ENCODE measurements around the gene HDAC10.

The HDAC10 gene

DNA sequence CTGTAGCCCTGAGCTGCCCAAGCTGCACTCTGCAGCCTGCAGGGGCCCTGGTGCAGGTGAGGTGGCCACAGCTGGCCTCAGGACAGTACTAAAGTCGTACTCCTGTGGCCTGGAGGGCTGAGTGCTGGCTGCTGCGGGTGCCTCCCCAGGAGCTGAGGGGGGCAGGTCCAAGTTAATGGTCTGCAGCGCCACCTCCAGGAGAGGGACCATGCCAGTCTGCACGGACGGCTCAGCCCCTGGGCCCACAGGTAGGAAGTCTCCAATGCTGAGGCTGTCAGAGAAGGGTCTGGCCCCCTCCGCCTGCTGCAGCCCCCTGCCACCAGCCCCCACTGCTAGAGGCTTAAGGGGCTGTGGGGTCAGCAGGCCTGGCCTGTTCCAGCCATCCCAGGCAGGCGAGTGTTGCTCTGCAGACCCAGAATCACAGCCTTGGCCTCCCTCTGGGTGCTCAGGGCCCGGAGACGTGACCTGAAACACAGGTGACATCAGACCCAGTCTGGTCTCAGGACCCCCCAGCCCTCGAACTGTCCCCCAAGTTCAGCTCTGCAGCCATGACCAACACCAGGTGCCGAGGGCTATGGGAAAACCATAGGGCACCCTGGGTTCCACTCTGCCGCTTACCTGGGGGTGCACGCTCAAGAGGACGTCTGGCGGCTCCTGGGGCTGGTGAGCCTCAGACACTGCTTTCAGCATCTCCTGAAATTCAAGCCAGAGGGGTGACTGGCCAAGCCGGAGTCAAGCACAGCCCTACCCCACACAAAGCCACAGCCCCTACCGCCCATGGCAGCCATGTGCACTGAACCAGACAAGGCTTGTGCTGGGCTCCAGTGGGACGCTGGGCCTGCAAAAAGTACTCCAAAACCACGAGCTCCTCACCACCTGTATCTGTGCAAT is 29.4 kb downstream of the HDAC10 start:
- FAIRE-seq (no peak), DNase-seq (ENCODE audit: extremely low spot score, insufficient read length, low read depth) (no peak)

DNA sequence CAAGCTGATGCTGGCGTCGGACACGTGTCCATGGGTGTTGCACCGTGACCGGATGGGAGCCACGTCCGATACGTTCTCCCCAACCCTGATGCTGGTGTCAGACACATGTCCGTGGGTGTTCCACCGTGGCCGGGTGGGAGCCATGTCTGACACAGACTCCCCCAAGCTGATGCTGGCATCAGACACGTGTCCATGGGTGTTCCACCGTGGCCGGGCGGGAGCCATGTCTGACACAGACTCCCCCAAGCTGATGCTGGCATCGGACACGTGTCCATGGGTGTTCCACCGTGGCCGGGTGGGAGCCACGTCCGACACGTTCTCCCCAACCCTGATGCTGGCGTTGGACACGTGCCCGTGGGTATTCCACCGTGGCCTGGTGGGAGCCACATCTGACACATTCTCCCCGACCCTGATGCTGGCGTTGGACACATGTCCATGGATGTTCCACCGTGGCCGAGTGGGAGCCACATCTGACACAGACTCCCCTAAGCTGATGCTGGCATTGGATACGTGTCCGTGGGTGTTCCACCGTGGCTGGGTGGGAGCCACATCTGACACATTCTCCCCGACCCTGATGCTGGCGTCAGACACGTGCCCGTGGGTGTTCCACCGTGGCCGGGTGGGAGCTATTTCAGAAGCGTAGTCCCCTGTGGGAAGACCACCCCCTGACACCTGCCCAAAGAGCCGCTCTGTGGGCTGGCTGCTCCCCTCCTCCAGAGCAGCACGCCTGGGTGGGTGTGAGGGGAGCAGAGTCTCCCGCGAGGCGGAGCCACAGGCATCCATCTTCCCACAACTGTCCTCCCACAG is 30.3 kb downstream of the HDAC10 start:
- DNase-seq (ENCODE audit: extremely low spot score, insufficient read length, low read depth) = no peak
- no peak for FAIRE-seq

DNA sequence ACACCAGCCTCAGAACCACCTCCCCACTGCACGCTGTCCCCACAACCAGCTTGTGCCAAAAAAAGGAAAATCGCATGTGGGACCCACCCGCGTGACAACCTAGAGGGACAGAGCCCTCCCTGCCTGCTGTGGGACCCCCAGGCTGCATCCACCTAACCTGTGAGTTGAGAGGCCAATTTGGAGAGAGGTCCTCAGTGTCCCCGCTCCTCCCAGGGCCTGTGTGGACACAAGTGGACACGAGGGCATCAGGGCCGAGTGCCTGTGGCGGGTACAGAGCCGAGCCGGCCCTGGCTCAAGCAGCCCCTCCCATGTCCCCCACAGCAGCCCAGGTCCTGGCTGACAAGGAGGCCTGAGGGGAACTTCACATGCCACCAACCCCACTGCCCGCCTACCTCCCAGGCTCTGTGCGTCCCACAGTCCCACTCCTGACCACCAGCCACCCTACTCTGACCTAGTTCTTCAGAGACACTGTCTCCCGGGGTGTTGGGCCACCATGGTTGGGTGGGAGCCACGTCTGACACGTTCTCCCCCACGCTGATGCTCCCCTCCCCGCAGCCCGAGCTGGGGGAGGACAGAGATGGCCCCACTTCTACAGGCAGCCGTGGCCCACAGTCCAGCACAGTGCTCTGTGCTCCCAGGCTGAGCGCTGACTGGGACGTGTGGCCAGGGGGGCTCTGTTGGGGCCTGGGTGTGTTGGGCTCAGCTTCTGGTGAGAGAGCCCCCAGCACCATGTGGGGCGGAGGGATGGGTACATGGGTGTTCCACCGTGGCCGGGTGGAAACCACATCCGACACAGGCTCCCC is 31.1 kb downstream of the HDAC10 start:
- FAIRE-seq = no peak
- DNase-seq (ENCODE audit: extremely low spot score, insufficient read length, low read depth) = no peak

DNA sequence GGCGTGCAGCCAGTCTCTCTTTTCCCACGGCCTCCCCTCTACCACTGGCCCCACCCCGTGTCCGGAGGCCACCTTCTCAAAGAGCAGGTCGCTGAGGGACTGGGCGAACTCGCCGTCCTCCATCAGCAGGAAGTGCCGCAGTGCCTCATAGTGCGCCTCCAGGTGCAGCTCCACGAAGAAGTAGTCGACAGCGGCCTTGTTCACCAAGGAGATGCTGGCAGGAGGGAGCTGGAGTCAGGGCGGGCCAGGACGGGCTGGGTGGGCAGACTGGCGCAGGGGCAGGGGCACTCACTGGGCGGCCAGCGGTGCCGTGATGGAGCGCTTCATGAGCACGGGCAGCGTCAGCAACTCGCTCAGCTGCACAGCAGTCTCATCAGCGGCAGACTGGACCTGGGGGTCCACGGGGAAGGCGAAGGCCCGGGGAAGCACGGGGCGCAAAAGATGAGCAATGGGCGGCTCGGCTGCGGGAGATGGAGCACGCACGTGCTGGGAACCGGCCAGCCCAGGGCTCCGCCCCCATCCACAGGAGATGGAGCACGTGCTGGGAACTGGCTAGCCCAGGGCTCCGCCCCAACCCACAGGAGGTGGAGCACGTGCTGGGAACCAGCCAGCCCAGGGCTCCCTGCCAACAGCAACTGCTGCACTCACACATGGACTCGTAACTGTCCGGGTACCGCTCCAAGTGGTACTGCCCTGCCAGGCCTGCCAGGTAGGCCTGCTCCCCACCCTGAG is 31.9 kb downstream of the HDAC10 start:
- FAIRE-seq (no peak), DNase-seq (ENCODE audit: extremely low spot score, insufficient read length, low read depth) (no peak)

DNA sequence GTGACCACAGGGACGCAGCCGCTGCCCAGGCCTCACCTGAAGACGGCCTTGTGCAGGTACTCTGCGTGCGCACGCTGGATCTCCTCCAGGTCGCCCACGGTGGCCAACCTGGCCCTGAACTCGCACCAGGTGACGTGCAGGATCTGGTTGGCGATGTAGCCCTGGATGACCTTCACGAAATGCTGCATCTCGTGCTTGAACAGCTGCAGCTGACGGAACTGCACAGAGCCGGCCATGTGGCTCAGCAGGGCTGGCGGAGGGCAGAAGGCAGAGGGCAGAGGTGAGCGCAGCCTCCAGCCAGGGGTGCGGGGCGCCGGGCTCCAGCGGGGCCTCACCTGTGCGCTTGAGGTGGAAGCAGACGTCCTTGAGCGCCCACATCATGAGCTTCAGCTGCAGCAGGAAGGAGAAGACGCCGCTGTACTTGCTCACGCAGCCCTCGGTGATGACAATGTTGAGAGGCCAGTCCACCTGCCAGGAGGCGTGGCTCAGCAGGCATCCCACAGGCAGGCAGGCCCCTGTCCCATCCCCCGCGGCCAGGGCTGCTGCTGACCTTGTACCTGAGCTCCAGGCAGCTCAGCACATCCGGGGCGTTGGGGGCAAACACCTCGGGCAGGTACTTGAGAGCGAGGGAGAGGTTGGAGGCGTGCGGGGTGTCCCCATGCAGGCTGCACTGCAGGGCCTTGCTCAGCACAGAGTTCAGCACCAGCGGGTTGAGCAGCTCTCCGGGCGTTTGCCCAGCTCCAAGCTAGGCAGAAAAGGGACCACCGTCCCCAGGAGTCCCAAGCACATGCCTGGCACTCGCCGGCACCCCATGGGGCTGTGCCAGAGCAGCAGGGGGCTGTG is 32.7 kb downstream of the HDAC10 start:
- FAIRE-seq = no peak
- no peak for DNase-seq (ENCODE audit: extremely low spot score, insufficient read length, low read depth)

DNA sequence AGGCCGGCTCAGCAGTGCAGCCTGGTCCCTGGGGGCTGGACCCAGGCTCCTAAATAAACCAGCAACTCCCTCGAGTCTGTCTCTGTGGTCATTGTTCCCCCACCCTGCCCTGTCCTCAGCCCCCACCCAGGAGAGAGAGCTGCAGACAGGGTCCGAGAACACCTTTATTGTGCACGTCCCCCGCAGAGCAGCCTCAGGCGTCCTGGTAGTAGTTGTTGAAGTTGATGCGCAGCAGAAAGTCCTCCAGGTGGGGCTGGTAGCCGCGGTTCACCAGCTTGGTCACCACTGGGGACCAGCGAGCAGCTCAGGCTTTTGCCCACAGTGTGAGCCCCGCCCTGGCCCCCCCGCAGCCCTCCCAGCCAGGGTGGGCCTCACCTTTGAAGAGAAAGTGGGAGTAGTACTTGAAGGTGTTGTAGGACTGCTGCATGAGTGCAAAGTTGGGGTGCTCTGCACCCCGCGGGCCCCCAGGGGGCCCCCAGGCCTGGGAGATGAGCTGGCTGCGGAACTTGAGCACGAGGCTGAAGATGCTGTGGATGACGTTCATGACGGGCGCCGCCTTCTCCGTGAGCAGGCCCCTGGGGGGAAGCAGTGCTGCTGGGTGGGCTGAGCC is 33.4 kb downstream of the HDAC10 start:
- no peak for DNase-seq (ENCODE audit: extremely low spot score, insufficient read length, low read depth)

DNA sequence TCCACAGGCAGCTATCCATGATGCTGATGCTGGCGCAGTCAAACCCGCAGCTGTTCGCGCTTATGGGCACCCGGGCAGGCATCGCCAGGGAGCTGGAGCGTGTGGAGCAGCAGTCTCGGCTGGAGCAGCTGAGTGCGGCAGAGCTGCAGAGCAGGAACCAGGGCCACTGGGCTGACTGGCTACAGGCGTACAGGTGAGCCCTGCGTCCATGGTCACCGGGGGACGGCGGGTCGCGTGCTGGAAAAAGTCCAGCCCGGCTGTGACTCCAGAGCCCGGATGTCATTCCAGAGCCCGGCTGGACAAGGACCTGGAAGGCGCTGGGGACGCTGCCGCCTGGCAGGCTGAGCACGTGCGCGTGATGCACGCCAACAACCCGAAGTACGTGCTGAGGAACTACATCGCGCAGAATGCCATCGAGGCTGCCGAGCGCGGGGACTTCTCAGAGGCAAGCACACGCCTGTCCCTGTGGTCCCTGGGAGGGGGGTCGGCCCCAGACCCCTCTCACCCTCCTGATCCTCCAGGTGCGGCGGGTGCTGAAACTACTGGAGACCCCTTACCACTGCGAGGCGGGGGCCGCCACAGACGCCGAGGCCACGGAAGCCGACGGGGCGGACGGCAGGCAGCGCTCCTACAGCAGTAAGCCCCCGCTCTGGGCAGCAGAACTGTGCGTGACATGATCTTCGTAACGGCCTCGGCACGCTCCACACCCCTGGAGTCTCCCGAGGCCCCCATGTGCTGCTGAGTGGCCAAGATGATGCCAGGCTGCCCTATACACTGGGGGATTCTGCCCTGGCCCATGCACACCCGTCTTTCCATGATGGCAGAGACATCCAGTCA is 34.2 kb downstream of the HDAC10 start:
- FAIRE-seq = no peak
- no peak for DNase-seq (ENCODE audit: extremely low spot score, insufficient read length, low read depth)

More for the DNA sequence above, 33.4 kb downstream of the HDAC10 start:
- FAIRE-seq = no peak

DNA sequence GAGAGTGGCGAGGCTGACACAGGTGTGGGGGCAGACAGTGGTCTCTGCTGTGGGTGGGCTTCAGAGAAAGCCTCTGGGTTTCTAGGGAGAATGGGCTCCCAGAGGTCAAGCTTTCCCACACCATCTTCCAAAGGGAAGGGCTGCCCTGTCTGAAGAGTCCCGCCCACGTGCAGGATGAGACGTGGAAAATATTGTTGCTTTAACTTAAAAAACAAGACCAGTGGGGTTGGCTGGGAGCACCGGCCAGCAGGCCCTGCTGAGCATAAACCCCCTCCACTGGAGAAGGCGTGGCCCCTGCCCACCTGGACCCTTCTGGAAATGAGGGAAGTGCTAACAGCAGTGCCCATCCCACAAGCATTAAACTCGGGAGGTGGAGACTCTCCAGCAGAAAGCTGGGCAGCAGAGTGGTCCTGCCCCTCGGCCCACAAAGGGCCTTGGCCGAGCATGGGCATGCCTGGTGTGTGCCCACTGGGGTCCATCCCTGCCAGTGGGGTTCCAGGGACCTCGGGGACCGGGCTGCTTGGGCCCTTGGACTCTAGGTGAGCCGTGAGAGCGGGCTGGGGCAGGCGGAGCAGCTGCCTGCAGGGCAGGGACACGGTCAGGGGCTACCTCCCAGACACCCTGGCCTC is 34.9 kb downstream of the HDAC10 start:
- FAIRE-seq = no peak
- no peak for DNase-seq (ENCODE audit: extremely low spot score, insufficient read length, low read depth)

DNA sequence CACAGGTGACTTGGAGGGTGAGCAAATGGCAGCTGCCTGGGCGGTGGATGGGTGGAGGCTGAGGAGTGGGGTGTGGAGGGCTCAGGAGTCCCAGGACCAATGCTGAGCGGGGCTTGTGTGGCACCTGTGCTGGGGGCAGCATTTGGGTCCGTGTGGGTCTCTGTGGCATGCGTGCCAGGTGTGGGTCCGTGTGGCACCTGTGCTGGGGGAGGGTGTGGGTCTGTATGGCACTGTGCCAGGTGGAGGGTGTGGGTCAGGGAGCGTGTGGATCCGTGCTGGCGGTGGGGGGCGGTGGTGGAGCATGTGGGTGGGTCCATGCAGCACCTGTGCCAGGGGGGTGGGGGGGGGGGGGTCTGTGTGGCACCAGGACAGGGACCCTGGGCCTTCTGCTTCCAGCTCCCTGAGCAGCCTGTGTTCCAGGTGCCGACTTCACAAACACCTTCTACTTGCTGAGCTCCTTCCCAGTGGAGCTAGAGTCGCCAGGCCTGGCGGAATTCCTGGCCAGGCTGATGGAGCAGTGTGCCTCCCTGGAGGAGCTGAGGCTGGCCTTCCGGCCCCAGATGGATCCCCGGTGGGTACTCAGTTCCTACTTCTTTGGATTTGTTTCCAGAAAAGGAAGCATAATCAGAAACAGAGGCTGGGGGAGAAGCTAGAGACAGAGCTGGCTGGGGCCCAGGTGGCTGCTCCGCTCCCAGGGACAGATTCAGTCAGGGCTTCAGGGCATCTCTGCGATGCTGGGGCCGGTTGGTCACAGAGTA is 35.6 kb downstream of the HDAC10 start:
- DNase-seq (ENCODE audit: extremely low spot score, insufficient read length, low read depth) (no peak), FAIRE-seq (no peak)

DNA sequence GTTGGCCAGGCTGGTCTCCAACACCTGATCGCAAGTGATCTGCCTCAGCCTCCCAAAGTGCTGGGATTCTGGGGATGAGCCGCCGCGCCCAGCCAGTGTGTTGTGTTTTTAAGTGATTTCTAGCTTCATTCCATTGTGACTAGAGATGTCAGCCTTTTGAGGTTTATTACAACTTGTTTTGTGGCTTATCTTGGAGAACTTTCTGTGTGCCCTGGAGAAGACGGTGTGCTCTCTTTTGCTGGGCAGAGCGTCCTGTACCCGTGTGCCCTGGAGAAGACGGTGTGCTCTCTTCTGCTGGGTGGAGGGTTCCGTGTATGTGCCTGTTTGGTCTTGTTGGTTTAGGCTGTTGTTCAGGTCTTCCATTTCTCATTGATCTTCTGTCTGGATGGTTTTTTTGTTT is 37.8 kb downstream of the HDAC10 start:
- FAIRE-seq (no peak), DNase-seq (ENCODE audit: extremely low spot score, insufficient read length, low read depth) (no peak)

DNA sequence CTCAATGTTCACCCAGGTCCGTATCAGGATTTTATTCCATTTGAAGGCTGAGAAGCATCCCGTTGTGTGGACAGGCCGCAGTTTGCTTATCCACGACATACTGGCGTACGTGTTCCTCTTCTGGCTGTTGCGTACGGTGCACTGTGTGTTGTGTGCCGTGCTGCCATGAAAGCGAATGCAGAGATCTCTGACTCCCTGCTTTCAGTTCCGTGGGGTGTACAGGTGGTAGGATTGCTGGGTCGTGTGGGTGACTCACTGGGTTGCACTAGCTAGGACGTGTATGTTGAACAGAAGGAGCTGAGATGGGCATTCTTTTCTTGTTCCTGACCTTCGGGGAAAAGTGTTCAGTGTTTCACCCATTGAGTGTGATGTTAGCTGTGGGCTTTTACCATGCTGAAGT is 39.9 kb downstream of the HDAC10 start:
- no peak for FAIRE-seq
- DNase-seq (ENCODE audit: extremely low spot score, insufficient read length, low read depth) = no peak

DNA sequence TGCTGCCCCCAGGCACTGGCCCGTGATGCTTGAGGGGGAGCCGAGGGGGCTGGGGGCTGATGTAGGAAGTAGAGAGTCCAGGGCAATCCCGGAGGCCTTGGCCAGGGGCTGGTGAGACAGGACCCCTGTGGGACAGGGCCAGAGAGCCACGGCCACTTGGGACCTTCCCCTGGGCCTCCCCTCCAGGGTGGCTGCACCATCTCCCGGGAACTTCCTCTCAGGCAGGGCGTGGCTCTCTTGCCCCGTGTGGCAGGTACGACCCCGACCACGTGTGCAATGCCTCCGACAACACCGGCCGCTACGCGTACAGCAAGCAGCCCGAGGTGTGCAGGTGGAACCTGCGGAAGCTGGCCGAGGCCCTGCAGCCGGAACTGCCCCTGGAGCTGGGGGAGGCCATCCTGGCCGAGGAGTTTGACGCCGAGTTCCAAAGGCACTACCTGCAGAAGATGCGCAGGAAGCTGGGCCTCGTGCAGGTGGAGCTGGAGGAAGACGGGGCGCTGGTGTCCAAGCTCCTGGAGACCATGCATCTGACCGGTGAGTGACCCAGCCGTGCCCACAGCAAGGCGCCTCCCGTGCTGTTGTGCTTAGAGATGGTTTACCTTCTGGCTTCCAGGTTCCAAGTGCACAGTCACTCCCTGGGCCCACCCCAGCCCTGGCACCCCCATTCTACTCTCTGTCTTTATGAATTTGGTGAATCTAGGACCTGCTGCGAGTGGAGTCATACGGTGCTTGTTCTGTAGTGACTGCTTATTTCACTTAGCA is 40.5 kb downstream of the HDAC10 start:
- FAIRE-seq (no peak), DNase-seq (ENCODE audit: extremely low spot score, insufficient read length, low read depth) (no peak)

DNA sequence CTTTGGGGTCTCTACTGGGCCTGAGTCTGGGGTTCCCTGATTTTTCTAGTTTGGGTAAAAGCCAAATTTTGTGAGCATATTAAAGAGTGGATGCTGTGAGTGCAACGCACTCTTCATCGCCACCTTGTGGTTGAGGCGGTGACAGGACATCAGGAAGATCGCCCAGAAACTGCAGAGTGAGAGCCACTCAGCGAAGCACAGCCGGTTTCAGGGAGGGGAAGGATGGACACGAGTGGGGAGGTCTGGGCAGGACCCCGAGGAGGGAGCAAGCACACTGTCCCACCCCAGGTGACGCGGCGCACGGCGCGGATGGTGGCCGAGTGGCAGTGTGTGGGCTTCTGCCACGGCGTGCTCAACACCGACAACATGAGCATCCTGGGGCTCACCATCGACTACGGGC is 41.2 kb downstream of the HDAC10 start:
- FAIRE-seq = peak; percentile 78
- DNase-seq (ENCODE audit: extremely low spot score, insufficient read length, low read depth) = peak; percentile 69

DNA sequence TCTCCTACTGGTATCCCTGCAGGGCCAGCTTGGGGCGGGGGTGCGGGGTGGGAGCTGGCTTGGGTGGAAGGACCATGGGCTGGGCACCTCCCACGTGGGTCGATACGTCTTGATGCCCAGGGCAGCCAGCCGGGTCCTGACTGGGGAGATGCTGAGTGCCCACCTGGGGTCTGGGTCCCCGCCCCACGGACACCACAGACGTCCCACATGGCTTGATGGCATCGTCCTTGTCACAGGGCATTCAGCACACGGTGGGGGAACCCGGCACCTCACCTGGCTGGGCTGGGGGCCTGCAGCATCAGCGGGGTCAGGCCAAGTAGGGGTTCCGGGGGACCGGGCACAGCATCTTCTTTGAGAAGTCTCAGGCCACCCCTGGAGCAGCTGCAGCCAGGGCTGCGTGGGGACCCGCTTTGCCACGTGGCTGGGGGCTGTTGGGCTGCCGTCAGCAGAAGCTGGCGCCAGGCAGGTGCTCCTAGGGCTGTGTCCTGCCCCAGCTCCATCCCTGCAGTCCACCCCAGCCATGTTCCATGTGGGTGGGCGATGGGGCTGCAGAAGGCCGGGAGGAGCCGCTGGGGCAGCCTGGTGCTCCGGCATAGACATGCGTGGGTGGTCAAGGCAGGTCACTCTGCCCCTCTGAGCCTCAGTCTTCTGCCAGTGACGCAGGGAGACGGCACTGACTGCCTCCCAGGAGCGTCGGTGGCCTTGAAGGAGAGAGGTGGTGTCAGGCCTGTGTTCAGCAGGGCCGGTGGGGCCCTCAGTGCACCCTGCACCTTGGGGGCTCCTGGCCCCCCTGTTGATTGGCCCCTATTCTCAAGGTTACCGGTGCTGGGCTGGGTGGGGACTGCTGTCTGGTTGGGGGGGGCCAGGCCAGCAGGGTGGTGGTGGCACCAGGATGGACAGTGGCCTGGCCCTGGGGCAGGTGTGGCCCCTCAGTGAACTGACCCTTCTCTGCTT is 41.8 kb downstream of the HDAC10 start:
- FAIRE-seq = no peak
- no peak for DNase-seq (ENCODE audit: extremely low spot score, insufficient read length, low read depth)

DNA sequence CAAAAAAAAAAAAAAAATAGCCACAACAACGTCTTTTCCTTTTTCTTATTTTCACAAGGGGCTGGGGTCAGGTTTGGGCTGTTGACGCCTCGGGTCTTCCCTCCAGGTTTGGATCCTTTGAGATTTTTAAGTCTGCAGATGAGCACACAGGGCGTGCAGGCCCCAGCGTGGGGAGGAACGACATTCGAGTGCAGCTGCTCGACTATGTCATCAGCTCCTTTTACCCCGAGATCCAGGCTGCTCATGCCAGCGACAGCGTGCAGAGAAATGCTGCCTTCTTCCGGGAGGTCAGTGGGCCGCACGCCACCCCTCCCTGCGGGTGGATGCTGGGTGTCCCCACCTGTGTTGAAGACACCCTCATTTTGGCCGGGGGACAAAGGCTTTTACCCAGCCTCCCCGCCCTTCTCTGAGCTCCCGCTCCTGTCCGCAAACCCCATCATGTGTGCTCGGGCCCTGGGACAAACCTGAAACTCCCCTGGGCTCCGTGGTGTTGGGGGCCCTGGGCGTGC is 42.6 kb downstream of the HDAC10 start:
- DNase-seq (ENCODE audit: extremely low spot score, insufficient read length, low read depth) (no peak), FAIRE-seq (no peak)
